Left ventricle myocardium inferior (tissue), 1 donor: ENCODE results near the gene PPM1D. TPM values are rescaled to one million over a fixed set of nuclear protein-coding genes. Genes with fewer than 3 reads are reported as not detected.

Experiments used
- DNase-seq: peaks from one replicate; pipeline ENCODE4 v3.0.0-alpha.2; 2020
- H3K27ac ChIP-seq: fragments of 200-600 bp; replicated peaks from 2 replicates; pipeline ENCODE4 v1.8.0; 2021
- H3K27me3 ChIP-seq: fragments of 200-600 bp; 2 replicates; pipeline ENCODE4 v1.8.0; 2021; ENCODE audit warnings: low read depth
- H3K36me3 ChIP-seq: fragments of 200-600 bp; 2 replicates; pipeline ENCODE4 v1.8.0; 2021
- H3K4me1 ChIP-seq: fragments of 200-600 bp; 2 replicates; pipeline ENCODE4 v1.8.0; 2021
- H3K4me3 ChIP-seq: fragments of 200-600 bp; 2 replicates; pipeline ENCODE4 v1.8.0; 2021; ENCODE audit warnings: mild to moderate bottlenecking, moderate library complexity
- H3K9me3 ChIP-seq: fragments of 200-600 bp; replicated peaks from 2 replicates; pipeline ENCODE4 v1.8.0; 2021
- intact Hi-C: fragments of 100-400 bp; cut with micrococcal nuclease; formaldehyde crosslinking; loops from one replicate; pipeline ENCODE4 v1.11.0; 2022
- total RNA-seq: library from RNA; stranded (reverse); fragmentation: NEBNext Ultra II Directional; extraction: Animal tissue kit (Norgen Biotek cat#: 25700); gene quantifications from one replicate; pipeline ENCODE4 v1.2.1, GENCODE V29; 2021
- TF ChIP-seq, protein P1 (sequence below): fragments of 200-600 bp; IDR thresholded peaks from 2 replicates; pipeline ENCODE4 v1.8.0; 2021; ENCODE audit warnings: antibody characterized with exemption, mild to moderate bottlenecking, borderline replicate concordance
- donor health status: DM: no; HTN: yes; CAD: no; lungs with severe emphysema.

The PPM1D gene
- total RNA-seq, 1 donor from 2014 or later, result 6.8 TPM

DNA sequence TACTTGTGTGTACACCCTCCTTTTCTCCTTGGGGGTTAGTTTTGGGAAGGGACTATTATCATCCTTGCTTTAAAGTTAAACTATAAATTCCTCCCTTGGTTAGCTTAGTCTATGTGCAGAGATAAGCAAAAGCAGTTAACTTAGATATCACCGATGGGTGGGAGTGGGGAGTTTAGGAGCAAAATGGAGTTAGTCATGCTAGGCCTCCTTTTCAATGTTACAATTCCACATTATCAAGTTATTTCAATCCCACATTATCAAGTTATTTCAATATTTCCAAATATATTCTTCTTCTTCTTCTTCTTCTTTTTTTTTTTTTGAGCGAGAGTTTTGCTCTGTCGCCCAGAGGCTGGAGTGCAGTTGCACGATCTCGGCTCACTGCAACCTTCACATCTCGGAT is 76.0 kb downstream of the PPM1D start:
- intact Hi-C loops, result no loop called here
- no peak overlapping the region for H3K4me3 ChIP-seq
- DNase-seq, result no peak
- H3K27ac ChIP-seq, result no peak overlapping the region
- peaks cover 6% of the 10 kb centered on the region for H3K36me3 ChIP-seq
- TF ChIP-seq, protein P1, sequence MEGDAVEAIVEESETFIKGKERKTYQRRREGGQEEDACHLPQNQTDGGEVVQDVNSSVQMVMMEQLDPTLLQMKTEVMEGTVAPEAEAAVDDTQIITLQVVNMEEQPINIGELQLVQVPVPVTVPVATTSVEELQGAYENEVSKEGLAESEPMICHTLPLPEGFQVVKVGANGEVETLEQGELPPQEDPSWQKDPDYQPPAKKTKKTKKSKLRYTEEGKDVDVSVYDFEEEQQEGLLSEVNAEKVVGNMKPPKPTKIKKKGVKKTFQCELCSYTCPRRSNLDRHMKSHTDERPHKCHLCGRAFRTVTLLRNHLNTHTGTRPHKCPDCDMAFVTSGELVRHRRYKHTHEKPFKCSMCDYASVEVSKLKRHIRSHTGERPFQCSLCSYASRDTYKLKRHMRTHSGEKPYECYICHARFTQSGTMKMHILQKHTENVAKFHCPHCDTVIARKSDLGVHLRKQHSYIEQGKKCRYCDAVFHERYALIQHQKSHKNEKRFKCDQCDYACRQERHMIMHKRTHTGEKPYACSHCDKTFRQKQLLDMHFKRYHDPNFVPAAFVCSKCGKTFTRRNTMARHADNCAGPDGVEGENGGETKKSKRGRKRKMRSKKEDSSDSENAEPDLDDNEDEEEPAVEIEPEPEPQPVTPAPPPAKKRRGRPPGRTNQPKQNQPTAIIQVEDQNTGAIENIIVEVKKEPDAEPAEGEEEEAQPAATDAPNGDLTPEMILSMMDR, result no peak
- peaks cover 19% of the 10 kb centered on the region for H3K4me1 ChIP-seq
- H3K27me3 ChIP-seq, result no peaks in the 10 kb centered on the region
- H3K9me3 ChIP-seq, result no peaks in the 10 kb centered on the region

DNA sequence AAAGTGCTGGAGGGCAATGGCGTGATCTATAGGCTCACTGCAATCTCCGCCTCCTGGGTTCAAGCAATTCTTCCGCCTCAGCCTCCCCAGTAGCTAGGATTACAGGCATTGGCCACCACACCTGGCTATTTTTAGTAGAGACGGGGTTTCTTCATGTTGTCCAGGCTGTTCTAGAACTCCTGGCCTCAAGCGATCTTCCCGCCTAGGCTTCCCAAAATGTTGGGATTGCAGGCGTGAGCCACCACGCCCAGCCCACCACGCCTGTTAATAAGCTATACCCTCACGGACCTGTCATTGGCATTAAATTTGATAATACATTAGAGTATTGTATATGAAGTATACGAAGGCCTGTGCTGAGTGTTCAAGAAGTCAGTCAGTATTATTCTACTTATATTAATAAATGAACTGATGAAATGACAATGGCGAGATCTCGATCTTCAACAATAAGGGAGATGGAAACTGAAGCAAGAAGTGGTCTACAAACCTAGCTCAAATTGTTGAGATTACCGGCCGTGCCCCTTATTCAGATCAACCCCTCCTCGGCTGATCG is 76.8 kb downstream of the PPM1D start:
- intact Hi-C loops, result no loop called here
- DNase-seq, result no peak
- H3K9me3 ChIP-seq, result no peaks in the 10 kb centered on the region

DNA sequence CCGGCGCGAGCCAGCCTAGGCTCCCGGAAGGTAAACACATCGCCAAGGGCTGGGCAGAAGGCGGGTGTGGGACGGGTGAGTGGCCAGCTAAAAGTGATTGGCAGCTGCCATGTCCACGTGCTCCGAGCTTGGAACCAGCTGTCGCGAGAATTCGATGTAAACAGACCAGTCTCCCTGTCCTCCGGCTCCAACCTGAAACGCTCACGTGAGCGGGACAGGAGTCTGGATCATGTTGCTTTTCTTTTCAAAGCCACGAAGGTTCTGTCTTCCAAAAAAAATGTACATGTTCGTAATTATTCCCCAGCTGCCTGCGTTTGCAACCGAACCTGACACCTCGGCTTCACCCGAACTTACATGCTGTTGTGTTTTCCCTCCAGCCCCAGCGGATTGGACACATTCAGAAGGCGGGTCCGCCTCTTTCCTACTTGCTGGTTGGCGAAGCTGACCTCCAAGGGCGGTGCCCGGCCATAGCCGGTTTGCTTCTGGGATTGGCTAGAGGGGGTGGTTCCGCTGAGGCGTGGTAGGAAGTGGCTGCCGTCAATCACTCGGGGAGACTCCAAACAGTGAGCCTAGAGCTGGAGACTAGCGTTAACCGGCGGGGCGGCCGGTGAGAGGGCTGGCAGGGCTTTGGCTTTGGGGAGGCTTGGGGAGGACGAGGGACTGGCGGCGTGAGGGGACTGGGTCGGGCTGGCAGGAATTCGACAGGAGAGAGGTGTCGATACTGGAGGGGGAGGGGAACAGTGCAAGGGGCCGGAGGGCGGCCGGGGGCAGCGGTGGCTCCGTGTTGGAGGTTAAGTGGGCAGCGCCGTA is 77.5 kb downstream of the PPM1D start, which contains the start of gene BCAS3:
Gene BCAS3, plus strand, starts transcription at position 544 of the 810 bp plus-strand sequence.
- Histone ChIP-seq H3K27me3 (no peaks in the 10 kb centered on the region), H3K27ac (peak within 1 kb of the TSS; percentile 85), H3K9me3 (no peaks in the 10 kb centered on the region), H3K36me3 (peaks cover 8% of the 10 kb centered on the region), H3K4me3 (peak within 1 kb of the TSS; percentile 85), H3K4me1 (peaks cover 19% of the 10 kb centered on the region)
- intact Hi-C loops, result no loop called here
- TF ChIP-seq, protein P1, result no peak
- peak; percentile 97 for DNase-seq

More for the DNA sequence above, 76.8 kb downstream of the PPM1D start:
- Histone ChIP-seq H3K27me3 (no peaks in the 10 kb centered on the region), H3K4me1 (peaks cover 19% of the 10 kb centered on the region), H3K27ac (peak overlapping the region; percentile 85), H3K36me3 (peaks cover 8% of the 10 kb centered on the region), H3K4me3 (peak overlapping the region; percentile 85)
- TF ChIP-seq, protein P1, result no peak

DNA sequence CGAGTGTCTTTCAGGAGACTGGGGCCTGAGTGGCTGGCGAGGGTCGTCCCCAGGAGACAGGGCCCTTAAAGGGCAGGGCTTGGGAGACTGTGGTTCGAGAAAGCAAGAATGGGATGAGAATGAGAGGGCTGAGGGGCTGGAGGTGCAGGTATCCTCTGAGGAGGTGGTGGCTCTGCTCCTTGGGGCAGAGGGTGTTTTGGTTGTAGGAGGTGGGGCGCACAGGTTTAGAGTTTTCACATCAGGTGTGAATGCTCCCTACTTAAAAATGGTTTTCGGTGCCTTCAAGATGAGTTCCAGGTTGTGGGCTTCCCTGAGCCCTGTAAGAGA is 78.1 kb downstream of the PPM1D start:
- H3K4me1 ChIP-seq, result peaks cover 19% of the 10 kb centered on the region
- intact Hi-C loops, result no loop called here
- DNase-seq, result no peak

DNA sequence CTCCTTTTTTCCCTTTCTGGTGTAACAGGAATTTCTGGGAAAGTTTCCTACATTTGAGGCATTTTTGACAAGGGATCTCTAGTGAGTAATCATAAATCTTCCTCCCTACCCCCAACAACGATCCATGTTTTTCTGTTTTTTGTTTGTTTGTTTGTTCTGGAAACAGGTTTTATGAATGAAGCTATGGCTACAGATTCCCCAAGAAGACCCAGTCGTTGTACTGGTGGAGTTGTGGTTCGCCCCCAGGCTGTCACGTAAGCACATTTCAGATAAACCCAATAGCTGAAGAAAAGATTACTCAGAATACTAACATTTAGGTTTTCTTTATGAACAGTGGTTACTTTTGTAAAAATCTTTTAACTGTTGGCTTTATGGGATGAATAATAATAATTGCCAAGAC is 79.3 kb downstream of the PPM1D start:
- peaks cover 14% of the 10 kb centered on the region for H3K36me3 ChIP-seq
- H3K4me3 ChIP-seq, result no peak overlapping the region
- no peaks in the 10 kb centered on the region for H3K27me3 ChIP-seq
- TF ChIP-seq, protein P1, result no peak
- DNase-seq, result no peak
- no peaks in the 10 kb centered on the region for H3K9me3 ChIP-seq
- no peak overlapping the region for H3K27ac ChIP-seq
- intact Hi-C loops, result no loop called here
- H3K4me1 ChIP-seq, result peaks cover 19% of the 10 kb centered on the region

More for the DNA sequence above, 78.1 kb downstream of the PPM1D start:
- peak overlapping the region; percentile 85 for H3K27ac ChIP-seq
- no peaks in the 10 kb centered on the region for H3K27me3 ChIP-seq
- no peaks in the 10 kb centered on the region for H3K9me3 ChIP-seq
- peaks cover 8% of the 10 kb centered on the region for H3K36me3 ChIP-seq
- TF ChIP-seq, protein P1, result no peak
- H3K4me3 ChIP-seq, result peak overlapping the region; percentile 85
